K562 (cell line): ENCODE measurements around the gene GGTLC2. TPM values are rescaled to one million over a fixed set of nuclear protein-coding genes. Genes with fewer than 3 reads are reported as not detected.
A peak's percentile ranks its signal among the peaks of the same experiment; 100 is the strongest.

ENCODE experiments used
- E2F3 ChIP-seq: fragments of 250-450 bp; sonication (Bioruptor Pico); IDR thresholded peaks from 2 replicates; pipeline ENCODE4 v1.4.0; 2020; ENCODE audit warnings: mild to moderate bottlenecking
- MAZ ChIP-seq, 2 experiments: fragments of 450-650 bp in 1 of 2; sonication (generic) in 1 of 2; formaldehyde crosslinking; IDR thresholded peaks in 1 of 2; conservative IDR thresholded peaks in 1 of 2; 2 replicates each; pipeline versions ENCODE4 v1.4.0 to v1.5.0; 2020; ENCODE audit warnings: mild to moderate bottlenecking in 1 of 2, missing genetic modification reagents in 1 of 2
- OTX1 ChIP-seq: fragments of 450-650 bp; formaldehyde crosslinking; IDR thresholded peaks from 2 replicates; pipeline ENCODE4 v1.4.0; 2022; ENCODE audit warnings: mild to moderate bottlenecking
- STAT6 ChIP-seq: sonication (generic); formaldehyde crosslinking; IDR thresholded peaks from 2 replicates; pipeline ENCODE4 v1.8.1; 2023; ENCODE audit warnings: mild to moderate bottlenecking, missing genetic modification reagents
- ZBTB9 ChIP-seq: fragments of 450-650 bp; formaldehyde crosslinking; IDR thresholded peaks from 2 replicates; pipeline ENCODE4 v1.4.0; 2020; ENCODE audit warnings: mild to moderate bottlenecking, moderate library complexity
- polyA plus RNA-seq, 8 experiments: library from polyadenylated mRNA; depleted of rRNA in 4 of 8; stranded (reverse) in 5 of 8; unstranded in 3 of 8; fragments of >200 nt; fragmentation: Nextera tagmentation in 2 of 8; fragmentation: Illumina TruSeq in 1 of 8; extraction: Ambion mirVana in 2 of 8; extraction: Trizol in 1 of 8; gene quantifications; 2 replicates each; pipeline versions ENCODE4 v1.2.1 to v1.2.3, GENCODE V29; 2011 to 2014; ENCODE audit warnings: inconsistent platforms in 1 of 8, missing spikeins in 1 of 8
- total RNA-seq, 7 experiments: library from RNA; depleted of rRNA in 6 of 7; stranded (reverse); fragments of >200 nt in 6 of 7; fragmentation: Illumina TruSeq in 2 of 7; extraction: Trizol in 2 of 7; gene quantifications; 2 replicates each; pipeline versions ENCODE4 v1.2.1 to v1.2.3, GENCODE V29; 2011 to 2021; ENCODE audit warnings: low replicate concordance in 1 of 7
- TF ChIP-seq, protein P1 (sequence below): fragments of 250-450 bp; sonication (Bioruptor Pico); IDR thresholded peaks from 2 replicates; pipeline ENCODE4 v1.4.0; 2020; ENCODE audit warnings: borderline replicate concordance

Gene GGTLC2
- total and polyA plus RNA-seq, 9 of the 15 experiments (the other 6 are each of a cell fraction or from before 2014, with no cell fraction given) = not detected

- TF ChIP-seq, protein P1, sequence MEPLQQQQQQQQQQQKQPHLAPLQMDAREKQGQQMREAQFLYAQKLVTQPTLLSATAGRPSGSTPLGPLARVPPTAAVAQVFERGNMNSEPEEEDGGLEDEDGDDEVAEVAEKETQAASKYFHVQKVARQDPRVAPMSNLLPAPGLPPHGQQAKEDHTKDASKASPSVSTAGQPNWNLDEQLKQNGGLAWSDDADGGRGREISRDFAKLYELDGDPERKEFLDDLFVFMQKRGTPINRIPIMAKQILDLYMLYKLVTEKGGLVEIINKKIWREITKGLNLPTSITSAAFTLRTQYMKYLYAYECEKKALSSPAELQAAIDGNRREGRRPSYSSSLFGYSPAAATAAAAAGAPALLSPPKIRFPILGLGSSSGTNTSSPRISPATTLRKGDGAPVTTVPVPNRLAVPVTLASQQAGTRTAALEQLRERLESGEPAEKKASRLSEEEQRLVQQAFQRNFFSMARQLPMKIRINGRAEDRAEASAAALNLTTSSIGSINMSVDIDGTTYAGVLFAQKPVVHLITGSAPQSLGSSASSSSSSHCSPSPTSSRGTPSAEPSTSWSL (CRISPR knock-in tag) = peak; percentile 89; the same call in 1 of the 2 replicates
- 0 out of 4 replicates have a peak, but pooled peaks of 1 of the 2 experiments have one; percentile 29 for TF ChIP-seq MAZ (CRISPR knock-in tag; conservative IDR thresholded peaks at IDR 0.05 in 1 of 2, IDR thresholded peaks at IDR 0.05 in 1 of 2)
- TF ChIP-seq STAT6 (CRISPR knock-in tag) = 0 out of 2 replicates have a peak, but pooled peaks have one; percentile 78
- TF ChIP-seq OTX1 = 0 out of 2 replicates have a peak, but pooled peaks have one; percentile 14
- peak; percentile 74 for TF ChIP-seq E2F3 (CRISPR knock-in tag)
- TF ChIP-seq ZBTB9 (CRISPR knock-in tag) = peak; percentile 46; the same call in 1 of the 2 replicates
Measured at GRCh38 chr22:22633533-22633932, 10.9 kb upstream of the GGTLC2 start (continued).
